Breast epithelium (tissue), 4 donors: ENCODE data around the gene SPECC1L. TPM values are rescaled to one million over a fixed set of nuclear protein-coding genes. Genes with fewer than 3 reads are reported as not detected.

ENCODE experiments used
- DNase-seq, 2 donors: peaks; one replicate each; pipeline ENCODE4 v3.0.0-alpha.2; 2019; ENCODE audit warnings: low spot score in 2 of 2
- H3K27ac ChIP-seq, 2 donors: fragments of 200-600 bp; sonication (generic) in 1 of 2; one replicate each; pipeline ENCODE4 v1.5.1; 2016 to 2019; ENCODE audit warnings: mild to moderate bottlenecking in 1 of 2
- H3K27me3 ChIP-seq, 2 donors: fragments of 200-600 bp; sonication (generic) in 1 of 2; one replicate each; pipeline versions ENCODE4 v1.5.1 to v1.6.0; 2017 to 2019; ENCODE audit warnings: control low read depth in 1 of 2, mild to moderate bottlenecking in 1 of 2
- H3K36me3 ChIP-seq: fragments of 200-600 bp; one replicate; pipeline ENCODE4 v1.5.1; 2019
- H3K4me1 ChIP-seq, 2 donors: fragments of 200-600 bp; sonication (generic); one replicate each; pipeline ENCODE4 v1.5.1; 2016 to 2019; ENCODE audit warnings: control low read depth in 1 of 2
- H3K4me3 ChIP-seq, 3 donors: fragments of 200-600 bp; sonication (generic); 1 replicate in 2 of 3; 2 replicates in 1 of 3; pipeline ENCODE4 v1.5.1; 2016 to 2019; ENCODE audit warnings: mild to moderate bottlenecking in 3 of 3, moderate library complexity in 2 of 3
- H3K9me3 ChIP-seq, 2 donors: fragments of 200-600 bp; sonication (generic) in 1 of 2; one replicate each; pipeline ENCODE4 v1.5.1; 2016 to 2019; ENCODE audit warnings: control low read depth in 1 of 2
- POLR2A ChIP-seq: fragments of 450-650 bp; IDR thresholded peaks from one replicate; pipeline ENCODE4 v1.6.1; 2016; ENCODE audit warnings: antibody characterized with exemption, mild to moderate bottlenecking, moderate library complexity
- POLR2AphosphoS5 ChIP-seq, 3 donors: sonication (generic); formaldehyde crosslinking; IDR thresholded peaks; one replicate each; pipeline ENCODE4 v1.6.1; 2017; ENCODE audit warnings: antibody characterized with exemption in 3 of 3
- intact Hi-C: fragments of 100-400 bp; cut with DNase I; formaldehyde crosslinking; loops from one replicate; pipeline ENCODE4 v1.15.1; 2023; ENCODE audit warnings: low total_unique reads
- total RNA-seq, 3 donors: library from RNA; depleted of rRNA; stranded (reverse); fragments of >200 nt; gene quantifications; one replicate each; pipeline ENCODE4 v1.1.0, GENCODE V29; 2016
- TF ChIP-seq, protein P1 (sequence below), 3 donors: fragments of 450-650 bp; IDR thresholded peaks; one replicate each; pipeline ENCODE4 v1.5.1; 2016 to 2017; ENCODE audit warnings: antibody characterized with exemption in 3 of 3, mild to moderate bottlenecking in 3 of 3, moderate library complexity in 3 of 3

The SPECC1L gene
- total RNA-seq, 3 donors from 2014 or later: 33.4 to 61.0 (median 53.7) TPM

DNA sequence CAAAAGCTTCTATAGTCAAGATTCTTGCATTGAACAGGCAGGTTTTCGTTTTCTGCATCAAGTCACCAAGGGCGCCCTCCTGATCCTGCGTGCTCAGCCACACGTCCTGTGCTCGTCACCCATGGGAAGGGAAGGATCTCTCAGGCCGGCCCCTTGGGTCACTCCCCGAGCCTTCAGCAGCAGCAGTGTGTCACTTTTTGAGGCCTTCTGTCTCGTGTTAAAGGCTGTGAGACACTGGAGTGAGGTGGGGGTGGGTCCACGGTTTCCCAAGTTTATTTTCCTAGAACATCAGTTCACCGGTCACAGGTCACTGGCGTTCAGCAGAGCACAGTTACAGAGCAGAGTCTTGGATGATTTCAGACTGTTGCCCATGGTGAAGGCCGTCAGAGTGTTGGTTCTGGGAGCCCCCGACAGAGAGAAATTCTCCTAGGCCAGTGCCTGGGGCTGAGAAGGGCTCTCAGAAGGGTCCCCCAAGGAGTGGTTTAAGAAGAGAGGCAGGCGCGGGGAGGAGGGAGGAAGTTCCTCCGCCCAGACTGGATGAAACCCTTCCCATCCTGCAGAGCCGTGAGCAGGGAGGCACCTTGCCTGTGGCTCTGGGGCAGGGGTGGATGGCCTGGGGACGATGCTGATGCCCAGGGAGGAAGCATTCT lies 143.2 kb downstream of the SPECC1L start:
- TF ChIP-seq POLR2A (no peak), POLR2AphosphoS5 (IDR thresholded peaks at IDR 0.05) (no peak)
- TF ChIP-seq, protein P1, sequence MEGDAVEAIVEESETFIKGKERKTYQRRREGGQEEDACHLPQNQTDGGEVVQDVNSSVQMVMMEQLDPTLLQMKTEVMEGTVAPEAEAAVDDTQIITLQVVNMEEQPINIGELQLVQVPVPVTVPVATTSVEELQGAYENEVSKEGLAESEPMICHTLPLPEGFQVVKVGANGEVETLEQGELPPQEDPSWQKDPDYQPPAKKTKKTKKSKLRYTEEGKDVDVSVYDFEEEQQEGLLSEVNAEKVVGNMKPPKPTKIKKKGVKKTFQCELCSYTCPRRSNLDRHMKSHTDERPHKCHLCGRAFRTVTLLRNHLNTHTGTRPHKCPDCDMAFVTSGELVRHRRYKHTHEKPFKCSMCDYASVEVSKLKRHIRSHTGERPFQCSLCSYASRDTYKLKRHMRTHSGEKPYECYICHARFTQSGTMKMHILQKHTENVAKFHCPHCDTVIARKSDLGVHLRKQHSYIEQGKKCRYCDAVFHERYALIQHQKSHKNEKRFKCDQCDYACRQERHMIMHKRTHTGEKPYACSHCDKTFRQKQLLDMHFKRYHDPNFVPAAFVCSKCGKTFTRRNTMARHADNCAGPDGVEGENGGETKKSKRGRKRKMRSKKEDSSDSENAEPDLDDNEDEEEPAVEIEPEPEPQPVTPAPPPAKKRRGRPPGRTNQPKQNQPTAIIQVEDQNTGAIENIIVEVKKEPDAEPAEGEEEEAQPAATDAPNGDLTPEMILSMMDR (IDR thresholded peaks at IDR 0.05): no peak
- H3K4me3 ChIP-seq: no peak overlapping the region
- no peaks in the 10 kb centered on the region for H3K9me3 ChIP-seq
- DNase-seq: no peak
- no peaks in the 10 kb centered on the region for H3K27me3 ChIP-seq
- no peaks in the 10 kb centered on the region for H3K4me1 ChIP-seq
- intact Hi-C loops: no loop called here
- no peak overlapping the region for H3K27ac ChIP-seq
- H3K36me3 ChIP-seq: peaks cover 6% of the 10 kb centered on the region

DNA sequence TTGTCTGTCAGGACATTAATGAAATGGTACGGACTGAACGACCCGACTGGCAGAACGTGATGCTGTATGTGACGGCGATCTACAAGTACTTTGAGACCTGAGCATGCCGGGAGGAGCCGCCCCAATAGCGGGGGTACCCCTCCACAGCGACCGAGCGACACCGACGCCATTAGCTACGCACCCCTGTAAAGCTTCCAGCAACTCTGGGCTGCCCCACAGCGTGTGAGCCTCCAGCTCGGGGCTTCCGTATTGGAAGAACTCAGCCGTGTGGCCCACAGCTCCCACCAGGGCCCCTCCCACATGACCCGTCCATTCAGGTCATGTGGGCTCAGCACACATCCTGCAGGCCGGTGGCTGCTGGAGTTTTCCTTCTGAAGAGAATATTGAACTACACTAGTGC lies 143.9 kb downstream of the SPECC1L start:
- no peaks in the 10 kb centered on the region for H3K27me3 ChIP-seq
- H3K4me1 ChIP-seq: no peaks in the 10 kb centered on the region
- peaks cover 6% of the 10 kb centered on the region for H3K36me3 ChIP-seq
- H3K9me3 ChIP-seq: no peaks in the 10 kb centered on the region
- intact Hi-C loops: no loop called here
- DNase-seq: no peak
- H3K27ac ChIP-seq: no peak overlapping the region
- TF ChIP-seq POLR2AphosphoS5 (IDR thresholded peaks at IDR 0.05) (no peak), POLR2A (no peak)
- TF ChIP-seq, protein P1 (IDR thresholded peaks at IDR 0.05): no peak
- no peak overlapping the region for H3K4me3 ChIP-seq

DNA sequence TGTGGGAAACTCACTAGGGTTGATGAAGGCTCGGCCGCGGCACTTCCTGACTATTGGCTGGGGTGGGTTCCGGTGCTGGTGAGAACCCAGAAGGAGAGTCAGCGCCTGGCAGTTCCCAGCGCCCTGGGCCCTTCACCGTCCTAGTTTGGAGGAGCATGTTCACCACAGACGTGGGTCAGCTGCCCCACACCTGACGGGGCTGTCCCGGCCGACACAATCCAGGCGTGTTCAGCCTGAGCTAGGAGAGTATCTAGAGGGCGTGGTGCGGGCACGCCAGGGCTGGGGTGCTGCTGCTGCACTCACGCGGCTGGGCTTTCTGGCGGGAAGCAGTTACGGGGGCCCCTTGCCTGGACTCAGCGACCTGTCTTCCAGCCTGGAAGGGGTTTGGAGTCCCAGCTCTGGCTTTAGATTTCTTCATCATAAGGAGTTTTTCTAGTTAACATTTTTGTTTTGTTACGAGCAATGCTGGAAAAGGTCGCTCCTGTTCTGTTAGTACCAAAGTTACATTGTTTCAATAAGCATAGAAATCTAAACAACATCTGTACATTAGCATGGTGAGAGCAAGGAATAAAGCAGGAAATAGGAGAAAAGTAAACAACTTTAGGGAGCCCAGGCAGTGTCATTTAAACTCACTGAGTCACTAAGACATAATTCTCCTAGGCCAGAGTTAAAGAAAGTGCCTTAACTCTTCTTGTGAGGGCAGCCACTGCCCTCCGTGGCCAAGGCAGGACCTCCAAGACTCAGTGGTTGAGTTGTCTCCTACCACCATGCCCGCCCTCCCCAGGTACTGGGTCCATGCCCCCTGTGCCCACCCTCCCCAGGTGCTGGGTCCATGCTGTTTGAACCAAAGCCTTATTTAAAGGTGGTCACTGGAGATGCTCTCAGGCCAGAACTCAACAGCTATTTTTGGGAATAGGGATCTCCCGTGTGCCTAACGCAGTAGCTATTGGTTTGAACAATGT lies 144.6 kb downstream of the SPECC1L start:
- H3K36me3 ChIP-seq: peaks cover 6% of the 10 kb centered on the region
- no peak overlapping the region for H3K27ac ChIP-seq
- intact Hi-C loops: no loop called here
- TF ChIP-seq POLR2AphosphoS5 (IDR thresholded peaks at IDR 0.05) (no peak), POLR2A (no peak)
- TF ChIP-seq, protein P1 (IDR thresholded peaks at IDR 0.05): no peak
- no peaks in the 10 kb centered on the region for H3K9me3 ChIP-seq
- H3K27me3 ChIP-seq: no peaks in the 10 kb centered on the region
- no peak overlapping the region for H3K4me3 ChIP-seq
- DNase-seq: no peak
- H3K4me1 ChIP-seq: peaks cover 0 to 2% of the 10 kb centered on the region in 2 donors

DNA sequence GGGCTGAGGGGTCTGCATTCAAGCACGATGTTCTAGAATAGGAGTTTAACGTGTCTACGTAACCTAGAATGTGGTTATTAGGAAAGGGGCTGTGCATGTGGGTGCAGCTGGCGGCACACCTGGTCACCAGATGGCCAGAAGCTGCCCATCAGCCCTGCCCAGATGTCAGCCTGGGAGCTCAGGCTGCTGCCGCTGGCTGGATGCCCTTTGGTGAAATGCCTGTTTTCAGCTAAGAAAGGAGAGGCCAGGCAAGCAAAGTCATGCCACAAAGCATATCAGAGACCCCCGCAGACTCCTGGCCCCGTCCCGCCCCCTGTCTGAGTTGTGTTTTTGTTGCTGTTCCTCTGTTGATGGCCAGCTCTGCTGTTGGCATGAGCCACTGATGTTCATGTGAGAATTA lies 145.5 kb downstream of the SPECC1L start:
- TF ChIP-seq, protein P1 (IDR thresholded peaks at IDR 0.05): no peak
- TF ChIP-seq POLR2AphosphoS5 (IDR thresholded peaks at IDR 0.05): no peak
- no peak for TF ChIP-seq POLR2A
- H3K4me1 ChIP-seq: peaks cover 0 to 10% of the 10 kb centered on the region in 2 donors
- no peak overlapping the region for H3K4me3 ChIP-seq
- H3K36me3 ChIP-seq: peaks cover 6% of the 10 kb centered on the region
- DNase-seq: no peak
- H3K27me3 ChIP-seq: no peaks in the 10 kb centered on the region
- no peak overlapping the region for H3K27ac ChIP-seq
- intact Hi-C loops: no loop called here
- no peaks in the 10 kb centered on the region for H3K9me3 ChIP-seq

DNA sequence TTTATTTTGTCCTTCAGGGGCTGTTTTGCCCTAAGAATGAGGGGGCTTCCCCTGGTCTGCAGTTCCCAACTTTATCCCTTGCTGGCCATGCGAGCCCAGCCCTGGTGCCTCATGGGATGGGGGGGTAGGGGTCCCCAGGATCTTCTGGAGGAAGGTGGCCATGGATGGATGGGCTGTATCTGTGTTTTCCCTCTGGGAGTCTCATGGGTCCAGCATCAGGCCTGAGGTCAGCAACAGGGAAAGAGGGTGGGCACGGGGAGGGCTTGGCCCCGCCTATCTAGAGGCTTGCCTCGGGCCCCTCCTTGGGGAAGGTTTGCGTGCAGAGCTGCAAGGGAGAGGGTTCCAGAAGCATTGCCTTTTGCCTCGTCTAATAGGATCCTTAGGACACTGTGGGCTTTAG lies 146.0 kb downstream of the SPECC1L start:
- Histone ChIP-seq H3K4me3 (no peak overlapping the region), H3K27me3 (no peaks in the 10 kb centered on the region), H3K9me3 (no peaks in the 10 kb centered on the region), H3K36me3 (peaks cover 6% of the 10 kb centered on the region), H3K27ac (no peak overlapping the region), H3K4me1 (peaks cover 0 to 11% of the 10 kb centered on the region in 2 donors)
- TF ChIP-seq, protein P1 (IDR thresholded peaks at IDR 0.05): no peak
- TF ChIP-seq POLR2A (no peak), POLR2AphosphoS5 (IDR thresholded peaks at IDR 0.05) (no peak)
- intact Hi-C loops: no loop called here
- no peak for DNase-seq
